ENCODE data around the gene CLCNKB.

GRCh38 chr1:16031551-16031950 lies 12.0 kb upstream of the CLCNKB start:
- no peak for TF ChIP-seq EZH2 (IDR thresholded peaks at IDR 0.05)
- no peak for TF ChIP-seq POLR2AphosphoS5 (IDR thresholded peaks at IDR 0.05; ENCODE audit: borderline replicate concordance, low read depth, low read length)

Measured in SK-N-MC (cell line).